Mesenteric fat pad (tissue), 1 donor: ENCODE data around the gene ANTXR2. TPM values are rescaled to one million over a fixed set of nuclear protein-coding genes. Genes with fewer than 3 reads are reported as not detected.
"Not testable (repeated sequence)": the region's sequence is repeated elsewhere in the genome, so short reads cannot be mapped to it uniquely, and the experiment has no call there.

ENCODE experiments used
- DNase-seq: peaks from one replicate; pipeline ENCODE4 v3.0.0-alpha.2; 2020; ENCODE audit warnings: low spot score
- long read RNA-seq: library from polyadenylated mRNA; unstranded; transcript quantifications from one replicate; pipeline ENCODE4 v2.0.0, GENCODE V29; 2020
- total RNA-seq: library from RNA; stranded (reverse); fragmentation: NEBNext Ultra II Directional; extraction: Animal tissue kit (Norgen Biotek cat#: 25700); gene quantifications from one replicate; pipeline ENCODE4 v1.2.1, GENCODE V29; 2021
- donor health status: DM: yes; HTN: yes; CAD: no.

Gene ANTXR2
- total RNA-seq, result 197 TPM
- long read RNA-seq, full-length matches to known transcripts, result 121 of 173 reads
- long read RNA-seq, partial matches to known transcripts, result 14 of 173 reads
- long read RNA-seq, other reads (novel, unspliced or antisense), result 38 of 173 reads

DNA sequence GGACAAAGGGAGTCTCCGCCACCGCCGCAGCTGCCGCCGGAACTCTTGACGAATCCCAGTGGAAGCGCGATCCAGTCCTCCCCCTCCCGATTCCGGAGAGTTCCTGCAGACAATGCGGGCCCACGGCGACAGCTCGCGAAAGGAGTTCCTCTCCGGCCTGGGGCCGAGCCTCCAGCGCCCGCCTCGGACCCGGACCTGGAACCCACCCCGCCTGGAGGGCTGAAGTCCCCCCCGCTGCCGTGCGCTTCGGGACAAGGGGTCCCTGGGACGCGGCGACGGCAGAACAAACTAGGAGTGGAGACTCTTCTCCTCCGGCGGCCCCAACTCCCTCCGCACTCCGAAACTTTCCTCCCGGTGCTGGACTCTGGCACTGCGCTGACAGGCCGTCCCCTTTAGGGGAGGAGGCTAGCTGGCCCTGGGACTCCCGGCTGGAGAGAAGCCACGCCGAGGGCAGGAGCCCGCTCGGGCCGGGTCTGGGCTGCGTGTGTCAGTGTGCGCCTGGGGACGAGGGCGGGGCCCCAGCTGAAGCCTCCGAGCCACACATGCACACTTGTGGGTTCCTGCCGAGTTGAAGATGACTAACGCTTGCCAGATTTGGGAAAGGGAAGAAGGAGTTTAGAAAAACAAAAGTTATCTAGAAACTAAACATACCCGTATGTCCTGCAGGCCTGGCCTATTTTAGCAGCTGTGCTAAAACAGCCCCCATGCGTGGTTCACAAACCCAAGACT, at the start of gene ANTXR2:
TSS of gene ANTXR2 (minus strand) at position 486 of the 729 bp plus-strand sequence. CDS start 669 bp downstream, outside the sequence.
- DNase-seq, result peak; percentile 96

DNA sequence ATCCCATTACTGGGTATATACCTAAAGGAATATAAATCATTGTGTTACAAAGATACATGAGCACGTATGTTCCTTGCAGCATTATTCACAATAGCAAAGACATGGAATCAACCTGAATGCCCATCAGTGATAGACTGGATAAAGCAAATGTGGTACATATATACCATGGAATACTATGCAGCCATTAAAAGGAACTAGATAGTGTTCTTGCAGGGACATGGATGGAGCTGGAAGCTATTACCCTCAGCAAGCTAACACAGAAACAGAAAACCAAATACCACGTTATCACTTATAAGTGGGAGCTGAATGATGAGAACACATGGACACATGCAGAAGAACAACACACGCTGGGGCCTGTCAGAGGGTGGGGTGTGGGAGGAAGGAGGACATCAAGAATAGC, 48.8 kb upstream of the ANTXR2 start:
- DNase-seq, result not testable (repeated sequence)

DNA sequence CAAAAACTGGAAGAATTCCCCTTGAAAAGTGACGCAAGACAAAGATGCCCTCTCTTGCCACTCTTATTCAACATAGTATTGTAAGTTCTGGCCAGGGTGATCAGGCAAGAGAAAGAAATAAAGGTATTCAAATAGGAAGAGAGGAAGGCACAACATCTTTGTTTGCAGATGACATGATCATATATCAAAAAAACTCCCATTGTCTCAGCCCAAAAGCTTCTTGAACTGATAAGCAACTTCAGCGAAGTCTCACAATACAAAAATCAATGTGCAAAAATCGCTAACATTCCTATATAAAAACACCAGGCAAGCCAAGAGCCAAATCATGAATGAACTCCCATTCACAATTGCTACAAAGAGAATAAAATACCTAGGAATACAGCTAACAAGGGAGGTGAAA, 46.6 kb upstream of the ANTXR2 start:
- not testable (repeated sequence) for DNase-seq

GRCh38 chr4:80116516-80116915, 43.5 kb upstream of the ANTXR2 start:
- DNase-seq, result no peak

GRCh38 chr4:80115368-80116181, 42.5 kb upstream of the ANTXR2 start:
- no peak for DNase-seq

DNA sequence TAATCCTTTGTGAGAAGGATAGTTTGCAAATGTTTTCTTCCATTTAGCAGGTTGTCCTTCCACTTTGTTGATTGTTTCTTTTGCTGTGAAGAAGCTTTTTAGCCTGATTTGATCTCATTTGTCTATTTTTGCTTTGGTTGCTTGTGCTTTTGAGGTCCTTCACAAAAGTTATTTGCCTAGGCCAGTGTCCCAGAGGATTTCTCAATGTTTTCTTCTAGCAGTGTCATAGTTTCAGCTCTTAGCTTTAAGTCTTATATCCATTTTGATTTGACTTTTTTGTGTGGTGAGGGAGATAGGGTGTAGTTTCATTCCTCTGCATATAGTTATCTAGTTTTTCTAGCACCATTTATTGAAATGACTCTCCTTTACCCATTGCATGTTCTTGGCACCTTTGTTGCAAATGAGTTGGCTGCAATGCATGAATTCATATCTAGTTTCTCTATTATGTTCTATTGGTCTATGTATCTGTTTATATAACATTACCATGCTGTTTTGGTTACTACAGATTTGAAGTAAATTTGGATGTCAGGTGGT, 41.8 kb upstream of the ANTXR2 start:
- no peak for DNase-seq

DNA sequence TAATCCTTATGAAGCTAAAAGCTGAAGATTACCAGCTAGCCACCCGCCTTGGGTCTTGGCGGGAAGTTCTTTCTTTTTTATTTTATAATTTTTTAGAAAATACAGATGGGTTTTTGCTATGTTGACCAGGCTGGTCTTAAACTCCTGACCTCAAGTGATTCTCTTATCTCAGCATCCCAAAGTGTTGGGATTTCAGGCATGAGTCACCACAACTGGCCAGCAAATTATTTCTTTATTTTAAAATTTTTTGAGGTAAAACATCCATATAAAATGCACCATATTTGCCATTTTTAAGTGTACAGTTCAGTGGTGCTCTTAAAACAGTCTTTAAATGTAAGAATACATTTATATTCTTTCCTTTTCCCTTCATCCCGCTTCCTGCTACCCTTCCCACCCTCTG, 40.6 kb upstream of the ANTXR2 start:
- no peak for DNase-seq

DNA sequence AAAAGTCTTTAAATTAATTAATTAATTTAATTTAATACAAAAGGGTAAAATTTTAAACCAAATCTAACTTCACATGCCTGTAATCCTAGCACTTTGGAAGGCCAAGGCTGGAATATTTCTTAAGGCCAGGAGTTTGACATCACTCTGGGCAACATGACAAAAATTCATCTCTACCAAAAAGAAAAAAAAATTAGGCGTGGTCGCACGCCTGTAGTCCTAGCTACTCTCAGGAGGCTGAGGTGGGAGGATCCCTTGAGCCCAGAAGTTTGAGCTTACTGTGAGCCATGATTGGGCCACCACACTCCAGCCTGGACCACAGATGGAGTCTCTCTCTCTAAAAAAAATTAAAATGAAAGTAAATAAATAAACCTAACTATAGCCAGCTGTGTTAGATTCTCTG, 39.2 kb upstream of the ANTXR2 start:
- no peak for DNase-seq

- DNase-seq, result no peak
Measured at GRCh38 chr4:80111276-80111675, 38.2 kb upstream of the ANTXR2 start.

DNA sequence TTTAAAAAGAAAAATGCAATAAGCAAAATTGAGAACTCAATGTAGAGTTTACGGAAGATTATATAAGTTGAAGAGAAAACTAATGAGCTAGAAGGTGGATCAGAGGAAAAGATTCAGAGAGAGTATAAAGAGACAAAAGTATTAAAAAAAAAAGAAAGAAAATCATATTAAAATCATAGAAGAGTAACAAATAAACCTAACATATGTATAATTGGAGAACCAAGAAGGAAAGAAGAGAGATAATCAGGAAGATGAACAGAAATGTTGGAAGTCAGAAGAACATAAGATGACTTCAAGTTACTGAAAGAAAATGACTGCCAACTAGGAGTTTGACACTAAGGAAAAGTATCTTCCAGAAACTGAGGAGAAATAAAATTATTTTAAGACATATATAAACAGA, 34.3 kb upstream of the ANTXR2 start:
- no peak for DNase-seq

DNA sequence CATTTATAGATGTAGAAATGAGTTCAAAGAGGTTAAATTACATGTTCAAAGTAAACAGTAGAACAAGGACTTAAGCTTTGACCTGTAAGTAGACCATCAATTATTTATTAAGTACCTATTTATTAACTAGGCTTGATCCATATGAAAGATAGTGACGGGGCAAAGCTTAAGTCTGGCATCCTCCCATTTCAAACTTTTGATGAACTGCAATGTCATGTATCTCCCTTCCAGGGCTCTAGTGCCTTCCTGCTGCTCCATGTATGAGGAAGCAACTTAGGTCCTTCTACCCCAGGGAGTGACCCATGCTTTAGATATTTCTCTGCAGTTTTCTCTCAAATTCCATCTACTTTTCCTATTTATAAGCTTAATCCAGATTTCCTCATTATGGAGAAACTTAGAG, 31.9 kb upstream of the ANTXR2 start:
- no peak for DNase-seq

- DNase-seq, result no peak
Measured at GRCh38 chr4:80103629-80104028, 30.6 kb upstream of the ANTXR2 start.

DNA sequence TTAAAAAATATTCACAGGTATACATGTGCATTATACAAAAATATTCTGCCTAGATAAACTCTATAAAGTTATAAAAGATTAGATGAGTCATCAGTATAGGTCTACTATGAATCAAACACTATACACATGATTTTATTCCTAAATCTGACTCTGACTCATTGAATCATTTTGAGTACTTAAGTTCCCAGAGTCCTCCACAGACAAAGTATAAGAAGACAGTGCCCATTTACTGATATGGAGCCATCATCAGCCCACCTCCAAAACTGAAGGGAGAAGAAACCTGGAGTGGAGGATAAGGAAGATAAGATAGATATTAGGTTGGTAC, 28.7 kb upstream of the ANTXR2 start:
- no peak for DNase-seq

DNA sequence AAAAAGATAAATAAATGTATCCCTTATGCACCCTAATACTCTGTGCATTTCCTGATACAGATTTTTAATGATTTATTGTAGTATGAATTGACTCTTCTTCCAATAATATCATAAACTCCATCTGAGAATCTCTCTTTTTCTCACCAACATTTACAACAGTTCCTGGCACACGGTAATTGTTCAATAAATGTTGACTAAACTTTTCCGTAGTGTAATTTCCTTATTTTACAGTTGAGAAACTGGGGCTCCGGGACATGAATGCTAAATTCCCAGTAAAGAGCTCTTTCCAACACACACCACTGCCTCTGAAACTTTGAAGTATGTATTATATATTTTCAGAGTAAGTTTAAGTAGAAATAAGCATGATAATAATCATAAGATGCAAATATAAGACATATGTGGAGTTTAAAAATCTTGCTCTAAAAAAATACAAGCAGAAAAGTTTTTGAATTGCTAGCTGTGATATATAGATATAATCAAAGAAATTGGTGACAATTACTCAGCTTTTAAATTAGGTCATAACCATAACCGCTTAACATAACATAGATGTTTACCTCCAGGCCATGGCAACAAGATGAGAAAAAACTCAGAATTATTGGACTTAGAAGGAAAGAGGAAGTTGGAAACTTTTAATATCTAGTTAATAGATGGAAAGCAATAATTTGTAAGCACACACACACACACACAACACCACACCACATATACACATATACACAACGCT, 28.2 kb upstream of the ANTXR2 start:
- no peak for DNase-seq

DNA sequence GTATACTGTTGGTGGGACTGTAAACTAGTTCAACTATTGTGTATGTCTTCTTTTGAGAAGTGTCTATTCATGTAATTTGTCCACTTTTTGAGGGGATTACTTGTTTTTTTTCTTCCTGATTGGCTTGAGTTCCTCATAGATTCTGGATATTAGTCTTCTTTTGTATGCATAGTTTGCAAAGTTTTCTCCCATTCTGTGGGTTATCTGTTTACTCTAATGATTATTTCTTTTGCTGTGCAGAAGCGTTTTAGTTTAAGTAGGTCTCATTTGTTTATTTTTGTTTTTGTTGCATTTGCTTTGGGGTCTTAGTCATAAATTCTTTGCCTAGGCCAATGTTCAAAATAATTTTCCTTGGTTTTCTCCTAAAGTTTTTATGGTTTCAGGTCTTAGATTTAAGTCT, 26.6 kb upstream of the ANTXR2 start:
- no peak for DNase-seq

DNA sequence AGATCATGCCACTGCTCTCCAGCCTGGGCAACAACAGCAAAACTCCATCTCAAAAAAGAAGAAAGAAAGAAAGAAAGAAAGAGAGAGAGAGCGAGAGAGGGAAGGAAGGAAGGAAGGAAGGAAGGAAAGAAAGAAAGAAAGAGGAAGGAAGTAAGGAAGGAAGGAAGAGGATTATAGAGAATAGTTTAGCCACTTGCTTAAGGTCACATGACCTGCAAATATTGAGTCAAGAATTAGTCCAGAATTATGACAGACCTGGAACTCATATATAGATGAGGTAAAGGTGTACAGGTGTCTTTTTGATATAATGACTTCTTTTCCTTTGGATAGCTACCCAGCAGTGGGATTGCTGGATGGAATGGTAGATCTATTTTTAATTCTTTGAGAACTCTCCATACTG, 25.6 kb upstream of the ANTXR2 start:
- no peak for DNase-seq

DNA sequence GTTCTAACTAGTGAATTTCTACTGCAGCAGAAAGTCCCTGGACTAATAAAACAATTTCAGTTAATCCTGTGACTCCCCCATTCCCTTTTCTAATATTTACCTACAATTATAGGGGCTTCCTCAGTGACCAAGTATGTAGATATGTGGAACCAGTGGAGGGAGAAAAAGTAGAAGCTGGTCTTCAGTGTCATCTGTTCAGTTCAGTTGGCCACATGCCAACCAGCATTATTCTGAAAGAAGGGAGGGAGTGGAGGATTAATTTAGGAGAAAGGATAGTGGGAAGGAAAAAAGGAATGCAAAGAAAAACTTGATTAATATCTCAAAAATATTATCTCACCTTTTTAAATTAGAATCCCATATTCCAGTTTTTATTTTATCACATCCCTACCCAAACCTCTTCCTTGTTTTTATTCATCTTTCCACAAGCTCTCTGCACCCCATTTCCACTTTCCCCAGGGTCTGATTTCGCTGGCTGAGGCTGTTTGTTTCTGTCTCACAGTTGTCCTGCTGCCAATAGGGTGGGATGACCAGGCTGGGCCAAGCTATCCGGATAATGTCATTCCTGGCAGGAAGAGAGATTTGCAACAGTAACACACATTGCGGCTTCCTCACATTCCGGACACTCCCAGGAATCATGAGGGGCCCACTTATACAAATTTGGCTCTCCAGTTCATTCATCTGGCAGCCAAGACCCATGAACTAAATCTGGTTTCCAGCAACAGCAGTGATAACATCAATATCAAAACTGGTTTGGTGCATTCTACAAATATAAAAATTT, 24.6 kb upstream of the ANTXR2 start:
- DNase-seq, result no peak

GRCh38 chr4:80096175-80096850, 23.3 kb upstream of the ANTXR2 start:
- DNase-seq, result no peak

- DNase-seq, result no peak
Measured at GRCh38 chr4:80094191-80094590, 21.2 kb upstream of the ANTXR2 start.

GRCh38 chr4:80093563-80093962, 20.5 kb upstream of the ANTXR2 start:
- no peak for DNase-seq
